Gastroesophageal sphincter (tissue), 3 donors: ENCODE data around the gene NOXO1.

Source experiments
- POLR2AphosphoS5 ChIP-seq: sonication (generic); formaldehyde crosslinking; IDR thresholded peaks from one replicate; pipeline ENCODE4 v1.6.1; 2017; ENCODE audit warnings: antibody characterized with exemption
- TF ChIP-seq, protein P1 (sequence below), 4 experiments: fragments of 200-600 bp in 2 of 4; fragments of 450-650 bp in 2 of 4; sonication (generic) in 1 of 4; IDR thresholded peaks; one replicate each; pipeline ENCODE4 v1.5.1; 2017 to 2019; ENCODE audit warnings: antibody characterized with exemption in 4 of 4, mild to moderate bottlenecking in 2 of 4, moderate library complexity in 2 of 4

DNA sequence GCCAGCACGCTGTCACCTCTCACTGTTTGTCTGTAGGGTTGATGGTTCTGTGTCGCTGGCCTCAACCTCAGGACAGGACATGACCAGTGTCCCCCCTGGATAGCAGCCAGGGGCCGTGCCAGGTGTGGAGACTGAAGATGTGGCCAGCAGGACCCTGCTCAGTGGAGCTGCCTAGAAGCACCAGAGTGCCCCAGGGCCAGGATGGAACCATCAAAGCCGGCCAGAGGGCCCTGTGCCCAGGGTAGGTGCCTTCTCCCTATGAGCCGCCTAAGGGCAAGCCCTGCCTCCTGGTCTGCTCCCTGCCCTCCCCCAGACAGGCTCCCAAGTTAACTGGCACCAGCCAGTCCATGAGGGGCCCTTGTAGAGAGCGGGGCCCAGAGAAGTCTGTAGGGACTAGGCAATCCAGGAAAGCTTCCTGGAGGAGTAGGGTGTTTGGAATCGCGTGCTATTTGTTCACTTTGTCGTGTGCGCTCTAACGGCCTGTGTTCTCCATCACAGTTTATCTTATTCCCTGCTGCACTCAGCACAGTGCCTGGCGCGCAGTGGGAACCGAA lies 22.5 kb downstream of the NOXO1 start:
- TF ChIP-seq, protein P1, sequence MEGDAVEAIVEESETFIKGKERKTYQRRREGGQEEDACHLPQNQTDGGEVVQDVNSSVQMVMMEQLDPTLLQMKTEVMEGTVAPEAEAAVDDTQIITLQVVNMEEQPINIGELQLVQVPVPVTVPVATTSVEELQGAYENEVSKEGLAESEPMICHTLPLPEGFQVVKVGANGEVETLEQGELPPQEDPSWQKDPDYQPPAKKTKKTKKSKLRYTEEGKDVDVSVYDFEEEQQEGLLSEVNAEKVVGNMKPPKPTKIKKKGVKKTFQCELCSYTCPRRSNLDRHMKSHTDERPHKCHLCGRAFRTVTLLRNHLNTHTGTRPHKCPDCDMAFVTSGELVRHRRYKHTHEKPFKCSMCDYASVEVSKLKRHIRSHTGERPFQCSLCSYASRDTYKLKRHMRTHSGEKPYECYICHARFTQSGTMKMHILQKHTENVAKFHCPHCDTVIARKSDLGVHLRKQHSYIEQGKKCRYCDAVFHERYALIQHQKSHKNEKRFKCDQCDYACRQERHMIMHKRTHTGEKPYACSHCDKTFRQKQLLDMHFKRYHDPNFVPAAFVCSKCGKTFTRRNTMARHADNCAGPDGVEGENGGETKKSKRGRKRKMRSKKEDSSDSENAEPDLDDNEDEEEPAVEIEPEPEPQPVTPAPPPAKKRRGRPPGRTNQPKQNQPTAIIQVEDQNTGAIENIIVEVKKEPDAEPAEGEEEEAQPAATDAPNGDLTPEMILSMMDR (IDR thresholded peaks at IDR 0.05): no peak
- TF ChIP-seq POLR2AphosphoS5: no peak
